CD14-positive monocyte (primary cell): ENCODE results near the gene DYNLT3. TPM values are rescaled to one million over a fixed set of nuclear protein-coding genes. Genes with fewer than 3 reads are reported as not detected.

Experiments
- DNase-seq, 3 donors: peaks; one replicate each; pipeline ENCODE4 v3.0.0-alpha.2; 2011 to 2022
- H2AFZ ChIP-seq: 2 replicates; pipeline ENCODE4 v1.6.0; 2012; ENCODE audit warnings: mild to moderate bottlenecking, low read depth, low read length, inconsistent platforms; ENCODE audit not compliant: insufficient read depth, poor library complexity, severe bottlenecking
- H3K27ac ChIP-seq, 2 donors: 1 replicate in 1 of 2; 2 replicates in 1 of 2; pipeline ENCODE4 v1.5.1; 2012 to 2013; ENCODE audit warnings: low read length in 2 of 2, control low read depth in 1 of 2, inconsistent platforms in 1 of 2, low read depth in 1 of 2, mild to moderate bottlenecking in 1 of 2
- H3K27me3 ChIP-seq, 2 donors: one replicate each; pipeline versions ENCODE4 v1.6.0 to v1.6.1; 2011 to 2013; ENCODE audit warnings: low read length in 2 of 2; ENCODE audit not compliant: control insufficient read depth in 2 of 2, insufficient read depth in 2 of 2
- H3K36me3 ChIP-seq, 2 donors: replicated peaks in 1 of 2; 1 replicate in 1 of 2; 2 replicates in 1 of 2; pipeline versions ENCODE4 v1.5.1 to v1.6.1; 2012 to 2013; ENCODE audit warnings: low read length in 2 of 2, control low read depth in 1 of 2, inconsistent platforms in 1 of 2, mild to moderate bottlenecking in 1 of 2; ENCODE audit not compliant: insufficient read depth in 2 of 2, control insufficient read depth in 1 of 2
- H3K4me1 ChIP-seq, 2 donors: 1 replicate in 1 of 2; 2 replicates in 1 of 2; pipeline versions ENCODE4 v1.5.1 to v1.6.1; 2012 to 2013; ENCODE audit warnings: low read length in 2 of 2, control low read depth in 1 of 2, inconsistent platforms in 1 of 2, mild to moderate bottlenecking in 1 of 2, moderate library complexity in 1 of 2; ENCODE audit not compliant: insufficient read depth in 2 of 2, control insufficient read depth in 1 of 2
- H3K4me2 ChIP-seq: replicated peaks from 2 replicates; pipeline ENCODE3; 2012; ENCODE audit warnings: low read length, moderate library complexity, mild to moderate bottlenecking; ENCODE audit not compliant: poor library complexity, severe bottlenecking; ENCODE audit errors: extremely low read depth
- H3K4me3 ChIP-seq, 3 experiments: fragments of 200-600 bp in 1 of 3; sonication (generic) in 1 of 3; replicated peaks in 1 of 3; 1 replicate in 2 of 3; 2 replicates in 1 of 3; pipeline ENCODE4 v1.5.1; 2011 to 2013; ENCODE audit warnings: low read length in 3 of 3, mild to moderate bottlenecking in 3 of 3, control low read depth in 2 of 3, low read depth in 2 of 3, inconsistent platforms in 1 of 3, moderate library complexity in 1 of 3
- H3K79me2 ChIP-seq: 2 replicates; pipeline ENCODE4 v1.6.0; 2012; ENCODE audit warnings: mild to moderate bottlenecking, control low read depth, inconsistent platforms, low read length, moderate library complexity; ENCODE audit not compliant: insufficient read depth
- H3K9ac ChIP-seq: 2 replicates; pipeline ENCODE4 v1.6.0; 2017; ENCODE audit warnings: low read length, mild to moderate bottlenecking; ENCODE audit not compliant: insufficient read depth, poor library complexity, severe bottlenecking
- H3K9me3 ChIP-seq, 2 donors: replicated peaks in 1 of 2; 1 replicate in 1 of 2; 2 replicates in 1 of 2; pipeline versions ENCODE4 v1.5.1 to v1.6.1; 2012 to 2013; ENCODE audit warnings: low read length in 2 of 2, control low read depth in 1 of 2; ENCODE audit not compliant: control insufficient read depth in 1 of 2, insufficient read depth in 1 of 2
- H4K20me1 ChIP-seq: 2 replicates; pipeline ENCODE4 v1.6.0; 2012; ENCODE audit warnings: mild to moderate bottlenecking, low read length, control low read depth, moderate library complexity; ENCODE audit not compliant: insufficient read depth
- H3K27ac Mint-ChIP-seq, 7 donors: one replicate each; pipeline ENCODE4 v1.8.0; 2020; ENCODE audit warnings: mild to moderate bottlenecking in 7 of 7, mixed read lengths in 7 of 7, moderate library complexity in 6 of 7, inconsistent platforms in 2 of 7
- H3K27me3 Mint-ChIP-seq, 3 donors: one replicate each; pipeline ENCODE4 v1.8.0; 2021 to 2022; ENCODE audit warnings: low read depth in 3 of 3, mild to moderate bottlenecking in 3 of 3, mixed read lengths in 3 of 3, moderate library complexity in 3 of 3, inconsistent platforms in 1 of 3
- H3K36me3 Mint-ChIP-seq, 2 donors: one replicate each; pipeline ENCODE4 v1.8.0; 2020; ENCODE audit warnings: mixed read lengths in 2 of 2, inconsistent platforms in 1 of 2, mild to moderate bottlenecking in 1 of 2
- H3K4me1 Mint-ChIP-seq: one replicate; pipeline ENCODE4 v1.8.0; 2020; ENCODE audit warnings: mild to moderate bottlenecking, mixed read lengths
- H3K4me3 Mint-ChIP-seq, 2 donors: one replicate each; pipeline ENCODE4 v1.8.0; 2020; ENCODE audit warnings: mild to moderate bottlenecking in 2 of 2, mixed read lengths in 2 of 2, moderate library complexity in 1 of 2
- H3K9me3 Mint-ChIP-seq, 7 donors: one replicate each; pipeline ENCODE4 v1.8.0; 2020 to 2022; ENCODE audit warnings: mixed read lengths in 7 of 7, mild to moderate bottlenecking in 6 of 7, moderate library complexity in 6 of 7, inconsistent platforms in 2 of 7
- WGBS: methylation state at CpG from one replicate; pipeline ENCODE4 v1.1.5; 2013; ENCODE audit warnings: missing lambda C conversion rate; ENCODE audit not compliant: insufficient coverage; 5-methylcytosine and 5-hydroxymethylcytosine counted together
- intact Hi-C, 2 donors: fragments of 100-400 bp; cut with micrococcal nuclease; formaldehyde crosslinking; loops; one replicate each; pipeline versions ENCODE4 v1.15.0 to v1.15.1; 2023
- polyA plus RNA-seq, 3 donors: library from polyadenylated mRNA; depleted of rRNA in 1 of 3; unstranded in 2 of 3; stranded (reverse) in 1 of 3; fragments of 300-500 nt in 2 of 3; fragments of >200 nt in 1 of 3; fragmentation: Illumina TruSeq in 2 of 3; gene quantifications; 1 replicate in 2 of 3; 2 replicates in 1 of 3; pipeline ENCODE4 v1.2.3, GENCODE V29; 2012 to 2021
- TF ChIP-seq, protein P1 (sequence below): fragments of 200-600 bp; IDR thresholded peaks from one replicate; pipeline ENCODE4 v1.8.0; 2022; ENCODE audit warnings: antibody characterized with exemption, mild to moderate bottlenecking

Gene DYNLT3
- polyA plus RNA-seq, 3 donors = 9.4 to 21.9 (median 15.2) TPM

DNA sequence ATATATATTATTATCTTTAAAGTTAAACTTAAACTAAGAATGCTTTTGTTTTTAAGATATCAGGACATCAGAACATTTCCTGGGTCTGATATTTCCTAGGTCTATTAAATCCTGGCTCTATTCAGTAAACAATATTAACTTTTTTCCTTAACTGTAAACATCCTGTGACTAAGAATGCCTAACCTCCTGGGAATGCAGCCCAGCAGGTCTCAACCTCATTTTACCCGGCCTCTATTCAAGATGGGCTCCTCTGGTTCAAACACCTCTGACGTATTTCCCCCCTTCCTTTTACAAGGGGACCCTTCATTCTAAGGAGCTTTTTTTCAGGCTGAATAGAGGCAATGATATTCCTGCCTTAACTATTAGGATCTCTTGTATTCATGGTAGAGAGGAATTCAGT is 35.8 kb upstream of the DYNLT3 start:
- 100% methylated on average over 1 of the region's 2 CpGs for WGBS
- no peaks in the 10 kb centered on the region for H3K4me1 ChIP-seq
- H2AFZ ChIP-seq = no peak overlapping the region
- no peak overlapping the region for H3K27ac Mint-ChIP-seq
- no peak overlapping the region for H3K27ac ChIP-seq
- TF ChIP-seq, protein P1, sequence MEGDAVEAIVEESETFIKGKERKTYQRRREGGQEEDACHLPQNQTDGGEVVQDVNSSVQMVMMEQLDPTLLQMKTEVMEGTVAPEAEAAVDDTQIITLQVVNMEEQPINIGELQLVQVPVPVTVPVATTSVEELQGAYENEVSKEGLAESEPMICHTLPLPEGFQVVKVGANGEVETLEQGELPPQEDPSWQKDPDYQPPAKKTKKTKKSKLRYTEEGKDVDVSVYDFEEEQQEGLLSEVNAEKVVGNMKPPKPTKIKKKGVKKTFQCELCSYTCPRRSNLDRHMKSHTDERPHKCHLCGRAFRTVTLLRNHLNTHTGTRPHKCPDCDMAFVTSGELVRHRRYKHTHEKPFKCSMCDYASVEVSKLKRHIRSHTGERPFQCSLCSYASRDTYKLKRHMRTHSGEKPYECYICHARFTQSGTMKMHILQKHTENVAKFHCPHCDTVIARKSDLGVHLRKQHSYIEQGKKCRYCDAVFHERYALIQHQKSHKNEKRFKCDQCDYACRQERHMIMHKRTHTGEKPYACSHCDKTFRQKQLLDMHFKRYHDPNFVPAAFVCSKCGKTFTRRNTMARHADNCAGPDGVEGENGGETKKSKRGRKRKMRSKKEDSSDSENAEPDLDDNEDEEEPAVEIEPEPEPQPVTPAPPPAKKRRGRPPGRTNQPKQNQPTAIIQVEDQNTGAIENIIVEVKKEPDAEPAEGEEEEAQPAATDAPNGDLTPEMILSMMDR = no peak
- DNase-seq = no peak
- no peak overlapping the region for H3K9ac ChIP-seq
- H3K27me3 ChIP-seq = peaks cover 0 to 4% of the 10 kb centered on the region in 2 donors
- no peaks in the 10 kb centered on the region for H3K36me3 Mint-ChIP-seq
- no peak overlapping the region for H3K4me3 ChIP-seq
- H3K9me3 Mint-ChIP-seq = peaks cover 0 to 2% (median 0%) of the 10 kb centered on the region in 7 donors
- no peak overlapping the region for H3K4me2 ChIP-seq
- intact Hi-C loops = no loop called here
- H3K9me3 ChIP-seq = no peaks in the 10 kb centered on the region
- peaks cover 0 to 6% (median 2%) of the 10 kb centered on the region in 3 donors for H3K27me3 Mint-ChIP-seq
- H3K36me3 ChIP-seq = no peaks in the 10 kb centered on the region
- H3K79me2 ChIP-seq = no peaks in the 10 kb centered on the region
- no peaks in the 10 kb centered on the region for H4K20me1 ChIP-seq
- no peak overlapping the region for H3K4me3 Mint-ChIP-seq
- H3K4me1 Mint-ChIP-seq = no peaks in the 10 kb centered on the region

DNA sequence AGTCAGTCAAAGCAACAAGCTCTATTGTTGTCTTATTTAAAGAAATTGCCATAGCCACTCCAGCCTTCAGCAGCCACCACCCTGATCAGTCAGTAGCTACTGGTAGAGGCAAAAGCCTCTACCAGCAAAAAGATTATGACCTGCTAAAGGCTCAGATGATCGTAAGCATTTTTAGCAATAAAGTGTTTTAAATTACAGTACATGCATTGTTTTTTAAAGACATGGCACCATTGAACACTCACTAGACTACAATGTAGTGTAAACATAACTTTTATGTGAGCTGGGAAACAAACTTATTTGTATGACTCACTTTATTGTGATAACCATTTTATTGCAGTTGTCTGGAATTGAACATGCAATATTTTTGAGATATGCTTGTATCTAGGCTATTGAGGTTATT is 32.3 kb upstream of the DYNLT3 start:
- Mint-ChIP-seq H3K9me3 (no peaks in the 10 kb centered on the region), H3K27ac (no peak overlapping the region), H3K4me1 (no peaks in the 10 kb centered on the region), H3K27me3 (peaks cover 3 to 8% (median 3%) of the 10 kb centered on the region in 3 donors), H3K36me3 (no peaks in the 10 kb centered on the region), H3K4me3 (no peak overlapping the region)
- H3K4me2 ChIP-seq = no peak overlapping the region
- no peaks in the 10 kb centered on the region for H3K79me2 ChIP-seq
- DNase-seq = no peak
- no peak overlapping the region for H3K27ac ChIP-seq
- TF ChIP-seq, protein P1 = no peak
- no peak overlapping the region for H3K9ac ChIP-seq
- intact Hi-C loops = no loop called here
- H3K36me3 ChIP-seq = no peaks in the 10 kb centered on the region
- H2AFZ ChIP-seq = no peak overlapping the region
- H3K4me1 ChIP-seq = no peaks in the 10 kb centered on the region
- H3K4me3 ChIP-seq = no peak overlapping the region
- H4K20me1 ChIP-seq = no peaks in the 10 kb centered on the region
- WGBS = no CpG with 5 or more reads among the region's 1 CpG
- peaks cover 0 to 3% of the 10 kb centered on the region in 2 donors for H3K27me3 ChIP-seq
- no peaks in the 10 kb centered on the region for H3K9me3 ChIP-seq
